ENCODE results near the gene MROH8.

DNA sequence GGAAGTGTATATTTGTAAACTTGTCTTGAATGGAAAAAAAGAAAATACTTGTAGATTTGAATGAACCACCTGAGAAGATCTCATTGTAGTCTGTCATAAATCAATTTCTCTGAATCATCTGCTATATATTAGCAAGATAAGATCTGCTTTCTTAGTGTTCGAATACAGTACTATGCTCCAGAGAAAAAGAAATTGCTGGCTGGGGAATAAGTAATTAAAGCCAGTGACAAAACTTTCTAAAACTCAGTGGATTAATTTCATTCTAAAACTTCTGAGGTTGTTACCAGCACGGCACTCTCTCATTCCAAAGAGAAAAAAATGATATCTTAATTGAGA lies 22.4 kb upstream of the MROH8 start:
- no peak for TF ChIP-seq POLR2A (IDR thresholded peaks at IDR 0.05; ENCODE audit: low read depth, low read length)
- TF ChIP-seq POLR2AphosphoS5 (IDR thresholded peaks at IDR 0.05; ENCODE audit: low read depth, low read length), result no peak
- no peak for TF ChIP-seq POU2F2 (IDR thresholded peaks at IDR 0.05; ENCODE audit: low read depth, low read length)
- TF ChIP-seq SPI1 (IDR thresholded peaks at IDR 0.05; ENCODE audit: low read depth, low read length), result no peak
- TF ChIP-seq TAF1 (IDR thresholded peaks at IDR 0.05; ENCODE audit: low read depth, low read length), result no peak
- TF ChIP-seq PAX5 (IDR thresholded peaks at IDR 0.05; ENCODE audit: insufficient read depth, low read length, severe bottlenecking), result no peak

Data from GM12891 (cell line).